HEK293 (cell line): ENCODE data around the gene IL16.

Experiments used
- CTCF ChIA-PET: fragments of 350-600 bp; formaldehyde crosslinking; extraction: SDS; loops from one replicate; lab custom pipeline; 2021; ENCODE audit warnings: antibody characterized with exemption; lab: Yijun Ruan, JAX
- POLR2A ChIA-PET: fragments of 300-600 bp; formaldehyde crosslinking; extraction: SDS; loops from one replicate; lab custom pipeline; 2020; ENCODE audit warnings: antibody characterized with exemption, inconsistent platforms; lab: Yijun Ruan, JAX
- H3K27ac ChIP-seq: fragments of 200-500 bp; sonication (Bioruptor generic); 2 replicates; pipeline ENCODE4 v1.5.1; 2014; ENCODE audit warnings: low read depth, low read length, control low read depth, inconsistent platforms; ENCODE audit errors: extremely low read depth
- H3K36me3 ChIP-seq, 2 experiments: fragments of 200-500 bp in 1 of 2; sonication (Bioruptor generic) in 1 of 2; 1 replicate in 1 of 2; 2 replicates in 1 of 2; pipeline ENCODE4 v1.5.1; 2014 to 2017; ENCODE audit warnings: inconsistent platforms in 2 of 2, low read length in 2 of 2; ENCODE audit not compliant: control insufficient read depth in 2 of 2, insufficient read depth in 1 of 2
- H3K4me1 ChIP-seq: fragments of 200-500 bp; sonication (Bioruptor generic); 2 replicates; pipeline ENCODE4 v1.5.1; 2014; ENCODE audit warnings: mild to moderate bottlenecking, low read length, inconsistent platforms; ENCODE audit not compliant: control insufficient read depth, insufficient read depth
- H3K4me3 ChIP-seq: 2 replicates; pipeline ENCODE4 v1.5.1; 2011; ENCODE audit warnings: low read depth, mild to moderate bottlenecking, control low read depth, low read length, moderate library complexity
- H3K9me3 ChIP-seq: fragments of 200-500 bp; sonication (Bioruptor generic); 2 replicates; pipeline ENCODE4 v1.5.1; 2014; ENCODE audit warnings: low read depth, low read length, inconsistent platforms; ENCODE audit not compliant: control insufficient read depth, insufficient read depth
- TRIM28 ChIP-seq: IDR thresholded peaks from 2 replicates; pipeline ENCODE4 v1.6.1; 2011; ENCODE audit warnings: low read length, control low read depth, borderline replicate concordance
- ZNF549 ChIP-seq: fragments of 450-650 bp; IDR thresholded peaks from 2 replicates; pipeline ENCODE4 v1.5.1; 2018; ENCODE audit warnings: missing biosample characterization, missing genetic modification characterization, mild to moderate bottlenecking, inconsistent platforms, moderate library complexity
- ZNF600 ChIP-seq: fragments of 450-650 bp; formaldehyde crosslinking; IDR thresholded peaks from 2 replicates; pipeline ENCODE4 v1.5.1; 2016; ENCODE audit warnings: missing biosample characterization, missing genetic modification characterization
- ZNF654 ChIP-seq: fragments of 450-650 bp; formaldehyde crosslinking; IDR thresholded peaks from 2 replicates; pipeline ENCODE4 v1.5.1; 2016; ENCODE audit warnings: low read depth, missing biosample characterization, missing genetic modification characterization
- ZNF658 ChIP-seq: fragments of 450-650 bp; formaldehyde crosslinking; IDR thresholded peaks from 2 replicates; pipeline ENCODE4; 2016; ENCODE audit warnings: missing biosample characterization, missing genetic modification characterization
- ZSCAN16 ChIP-seq: fragments of 450-650 bp; formaldehyde crosslinking; IDR thresholded peaks from 2 replicates; pipeline ENCODE4 v1.5.1; 2016; ENCODE audit warnings: missing biosample characterization, missing genetic modification characterization
- TF ChIP-seq, protein P1 (sequence below): fragments of 450-650 bp; IDR thresholded peaks from 2 replicates; pipeline ENCODE4 v1.5.1; 2018; ENCODE audit warnings: missing biosample characterization, mild to moderate bottlenecking, missing genetic modification characterization
- TF ChIP-seq, protein P2 (sequence below): fragments of 450-650 bp; formaldehyde crosslinking; IDR thresholded peaks from 2 replicates; pipeline ENCODE4 v1.5.1; 2016; ENCODE audit warnings: missing biosample characterization, missing genetic modification characterization, borderline replicate concordance
- TF ChIP-seq, protein P3 (sequence below): fragments of 450-650 bp; formaldehyde crosslinking; conservative IDR thresholded peaks from 2 replicates; pipeline ENCODE4 v1.5.1; 2016; ENCODE audit warnings: low read depth, missing biosample characterization, missing genetic modification characterization
- TF ChIP-seq, protein P4 (sequence below): fragments of 450-650 bp; formaldehyde crosslinking; IDR thresholded peaks from 2 replicates; pipeline ENCODE4 v1.5.1; 2016; ENCODE audit warnings: missing biosample characterization, missing genetic modification characterization, borderline replicate concordance
- TF ChIP-seq, protein P5 (sequence below): fragments of 450-650 bp; formaldehyde crosslinking; IDR thresholded peaks from 2 replicates; pipeline ENCODE4 v1.5.0; 2017; ENCODE audit warnings: missing biosample characterization, missing genetic modification characterization, borderline replicate concordance

IL16 gene

DNA sequence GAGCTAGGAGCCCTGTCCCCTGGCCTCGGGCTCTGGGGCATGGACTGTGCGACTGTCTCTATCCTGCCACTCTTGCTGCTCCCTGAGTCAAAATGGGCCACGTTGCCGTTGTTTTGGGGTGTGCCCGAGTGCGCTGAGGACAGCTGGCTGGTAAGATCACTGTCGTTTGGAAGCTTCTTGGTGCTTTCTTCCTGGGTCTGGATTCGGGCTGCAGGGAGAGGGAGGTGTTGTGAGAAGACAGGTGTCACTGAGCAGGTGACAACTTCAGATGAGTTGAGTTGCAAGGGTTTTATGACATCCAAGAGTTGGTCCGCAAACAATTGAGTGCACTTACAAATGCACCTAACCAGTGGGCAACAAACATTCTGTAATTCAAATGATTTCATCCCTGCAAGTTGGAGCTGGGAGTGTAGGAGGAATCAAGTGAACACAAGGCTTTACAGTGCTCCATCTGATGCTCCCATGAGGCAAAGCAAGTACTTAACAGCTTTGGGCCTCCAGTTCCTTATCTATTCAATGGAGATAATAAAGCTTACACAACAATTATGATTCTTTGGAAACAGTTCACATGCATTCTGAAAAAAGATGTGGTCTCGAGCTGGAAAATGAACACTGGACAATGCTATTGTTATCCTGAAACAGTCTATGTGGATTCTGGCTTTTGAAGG, 138.2 kb downstream of the IL16 start:
- ChIA-PET CTCF (interaction anchor here (0.6 to 2.2 kb wide), 7 partner anchors 9 to 1063 kb away, joined by 3 to 10 read pairs (median 5); partner anchors contain the start of gene STARD5), POLR2A (interaction anchor here (1.3 kb wide), 1 partner anchor 11 kb away, joined by 4 read pairs; the partner anchor contains the start of gene STARD5)
- TF ChIP-seq TRIM28 (no peak), ZNF549 (tag by site-specific recombination) (no peak), ZNF658 (tag by site-specific recombination) (no peak)
- TF ChIP-seq, all 188 proteins: peak for 0

DNA sequence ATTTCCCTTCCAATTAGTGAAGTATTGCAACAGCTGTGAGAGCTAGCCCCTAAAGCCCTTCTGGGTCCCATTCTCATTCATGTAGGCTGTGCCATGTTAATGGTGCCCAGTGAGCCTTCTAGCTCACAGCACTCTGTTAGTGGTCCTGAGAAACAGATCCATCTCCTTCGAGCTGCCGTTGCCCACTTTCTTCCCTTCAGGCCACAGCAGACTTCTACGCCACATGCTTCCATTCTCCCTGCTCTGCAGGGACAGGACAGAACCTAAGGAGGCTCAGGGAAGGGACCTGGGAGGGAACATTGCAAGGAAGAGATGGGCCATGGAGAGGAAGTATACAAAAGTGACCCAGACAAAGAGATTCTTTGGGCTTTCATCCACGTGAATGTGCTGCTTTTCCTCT, 139.0 kb downstream of the IL16 start:
- H3K4me3 ChIP-seq: no peak overlapping the region
- H3K36me3 ChIP-seq: no peaks in the 10 kb centered on the region
- CTCF ChIA-PET: interaction anchor here (0.8 to 2.3 kb wide), 7 partner anchors 9 to 359 kb away, joined by 3 to 10 read pairs (median 6); partner anchors contain the start of gene STARD5
- H3K27ac ChIP-seq: no peak overlapping the region
- H3K9me3 ChIP-seq: no peaks in the 10 kb centered on the region
- TF ChIP-seq, protein P1, sequence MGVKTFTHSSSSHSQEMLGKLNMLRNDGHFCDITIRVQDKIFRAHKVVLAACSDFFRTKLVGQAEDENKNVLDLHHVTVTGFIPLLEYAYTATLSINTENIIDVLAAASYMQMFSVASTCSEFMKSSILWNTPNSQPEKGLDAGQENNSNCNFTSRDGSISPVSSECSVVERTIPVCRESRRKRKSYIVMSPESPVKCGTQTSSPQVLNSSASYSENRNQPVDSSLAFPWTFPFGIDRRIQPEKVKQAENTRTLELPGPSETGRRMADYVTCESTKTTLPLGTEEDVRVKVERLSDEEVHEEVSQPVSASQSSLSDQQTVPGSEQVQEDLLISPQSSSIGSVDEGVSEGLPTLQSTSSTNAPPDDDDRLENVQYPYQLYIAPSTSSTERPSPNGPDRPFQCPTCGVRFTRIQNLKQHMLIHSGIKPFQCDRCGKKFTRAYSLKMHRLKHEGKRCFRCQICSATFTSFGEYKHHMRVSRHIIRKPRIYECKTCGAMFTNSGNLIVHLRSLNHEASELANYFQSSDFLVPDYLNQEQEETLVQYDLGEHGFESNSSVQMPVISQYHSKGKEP (tag by site-specific recombination): no peak
- TF ChIP-seq ZSCAN16 (tag by site-specific recombination): no peak
- TF ChIP-seq, protein P2, sequence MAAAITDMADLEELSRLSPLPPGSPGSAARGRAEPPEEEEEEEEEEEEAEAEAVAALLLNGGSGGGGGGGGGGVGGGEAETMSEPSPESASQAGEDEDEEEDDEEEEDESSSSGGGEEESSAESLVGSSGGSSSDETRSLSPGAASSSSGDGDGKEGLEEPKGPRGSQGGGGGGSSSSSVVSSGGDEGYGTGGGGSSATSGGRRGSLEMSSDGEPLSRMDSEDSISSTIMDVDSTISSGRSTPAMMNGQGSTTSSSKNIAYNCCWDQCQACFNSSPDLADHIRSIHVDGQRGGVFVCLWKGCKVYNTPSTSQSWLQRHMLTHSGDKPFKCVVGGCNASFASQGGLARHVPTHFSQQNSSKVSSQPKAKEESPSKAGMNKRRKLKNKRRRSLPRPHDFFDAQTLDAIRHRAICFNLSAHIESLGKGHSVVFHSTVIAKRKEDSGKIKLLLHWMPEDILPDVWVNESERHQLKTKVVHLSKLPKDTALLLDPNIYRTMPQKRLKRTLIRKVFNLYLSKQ: no peak
- POLR2A ChIA-PET: interaction anchor here (1.3 kb wide), 1 partner anchor 11 kb away, joined by 4 read pairs; the partner anchor contains the start of gene STARD5
- H3K4me1 ChIP-seq: peaks cover 5% of the 10 kb centered on the region; the same call in 1 of the 2 replicates

More for the DNA sequence above, 138.2 kb downstream of the IL16 start:
- peaks cover 5% of the 10 kb centered on the region; the same call in 1 of the 2 replicates for H3K4me1 ChIP-seq
- H3K9me3 ChIP-seq: no peaks in the 10 kb centered on the region
- no peaks in the 10 kb centered on the region for H3K36me3 ChIP-seq
- H3K4me3 ChIP-seq: no peak overlapping the region
- no peak overlapping the region for H3K27ac ChIP-seq

DNA sequence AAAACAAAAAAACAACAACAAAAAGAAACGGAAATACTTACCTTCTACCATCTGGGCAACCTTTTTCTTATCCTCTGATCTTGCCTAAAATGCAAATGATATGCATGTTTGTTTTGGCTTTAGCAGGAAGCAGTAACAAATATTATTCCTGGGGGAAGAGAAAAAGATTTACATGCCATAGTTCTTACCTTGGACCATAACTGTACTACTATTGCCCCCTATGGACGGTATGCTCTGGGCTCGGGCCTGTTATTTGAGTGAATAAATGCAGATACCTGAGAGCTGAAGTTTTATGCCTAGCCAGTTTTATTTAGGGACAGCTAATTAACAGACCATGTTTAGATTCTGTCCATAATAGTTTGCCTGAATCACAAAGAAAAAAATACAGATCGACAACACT, 139.9 kb downstream of the IL16 start:
- Histone ChIP-seq H3K27ac (no peak overlapping the region), H3K4me1 (peaks cover 5% of the 10 kb centered on the region; the same call in 1 of the 2 replicates), H3K4me3 (no peak overlapping the region), H3K36me3 (no peaks in the 10 kb centered on the region), H3K9me3 (no peaks in the 10 kb centered on the region)
- TF ChIP-seq, protein P3, sequence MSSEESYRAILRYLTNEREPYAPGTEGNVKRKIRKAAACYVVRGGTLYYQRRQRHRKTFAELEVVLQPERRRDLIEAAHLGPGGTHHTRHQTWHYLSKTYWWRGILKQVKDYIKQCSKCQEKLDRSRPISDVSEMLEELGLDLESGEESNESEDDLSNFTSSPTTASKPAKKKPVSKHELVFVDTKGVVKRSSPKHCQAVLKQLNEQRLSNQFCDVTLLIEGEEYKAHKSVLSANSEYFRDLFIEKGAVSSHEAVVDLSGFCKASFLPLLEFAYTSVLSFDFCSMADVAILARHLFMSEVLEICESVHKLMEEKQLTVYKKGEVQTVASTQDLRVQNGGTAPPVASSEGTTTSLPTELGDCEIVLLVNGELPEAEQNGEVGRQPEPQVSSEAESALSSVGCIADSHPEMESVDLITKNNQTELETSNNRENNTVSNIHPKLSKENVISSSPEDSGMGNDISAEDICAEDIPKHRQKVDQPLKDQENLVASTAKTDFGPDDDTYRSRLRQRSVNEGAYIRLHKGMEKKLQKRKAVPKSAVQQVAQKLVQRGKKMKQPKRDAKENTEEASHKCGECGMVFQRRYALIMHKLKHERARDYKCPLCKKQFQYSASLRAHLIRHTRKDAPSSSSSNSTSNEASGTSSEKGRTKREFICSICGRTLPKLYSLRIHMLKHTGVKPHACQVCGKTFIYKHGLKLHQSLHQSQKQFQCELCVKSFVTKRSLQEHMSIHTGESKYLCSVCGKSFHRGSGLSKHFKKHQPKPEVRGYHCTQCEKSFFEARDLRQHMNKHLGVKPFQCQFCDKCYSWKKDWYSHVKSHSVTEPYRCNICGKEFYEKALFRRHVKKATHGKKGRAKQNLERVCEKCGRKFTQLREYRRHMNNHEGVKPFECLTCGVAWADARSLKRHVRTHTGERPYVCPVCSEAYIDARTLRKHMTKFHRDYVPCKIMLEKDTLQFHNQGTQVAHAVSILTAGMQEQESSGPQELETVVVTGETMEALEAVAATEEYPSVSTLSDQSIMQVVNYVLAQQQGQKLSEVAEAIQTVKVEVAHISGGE (tag by site-specific recombination): no peak
- TF ChIP-seq ZNF654 (tag by site-specific recombination): peak; percentile 36; the same call in 1 of the 2 replicates
- POLR2A ChIA-PET: interaction anchor here (1.2 kb wide), 1 partner anchor 13 kb away, joined by 3 read pairs; the partner anchor contains the start of gene STARD5
- CTCF ChIA-PET: interaction anchor here (0.6 to 3.1 kb wide), 11 partner anchors 10 to 1758 kb away, joined by 3 to 17 read pairs (median 3); partner anchors contain the start of gene STARD5

DNA sequence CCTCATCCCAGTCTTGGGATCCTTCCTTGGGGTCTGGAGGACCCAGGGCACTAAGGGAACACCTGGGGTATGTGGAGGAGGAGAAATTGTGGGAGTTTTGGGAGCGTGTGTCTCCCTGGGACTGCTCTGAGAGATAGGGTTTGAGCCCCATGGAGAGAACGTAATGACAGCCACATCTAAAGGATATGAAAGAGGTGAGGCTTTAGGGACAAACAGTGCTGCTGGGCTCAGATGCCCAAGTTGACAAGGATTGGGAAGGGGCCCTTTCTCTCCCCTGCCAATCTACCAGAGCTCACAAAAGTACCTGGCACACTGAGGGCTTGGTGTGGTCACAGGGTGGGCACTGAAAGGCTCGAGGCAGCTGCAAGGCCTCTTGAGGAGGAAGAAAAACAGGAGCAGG, 140.6 kb downstream of the IL16 start:
- Histone ChIP-seq H3K36me3 (no peaks in the 10 kb centered on the region), H3K9me3 (no peaks in the 10 kb centered on the region), H3K27ac (no peak overlapping the region), H3K4me3 (no peak overlapping the region), H3K4me1 (peaks cover 5% of the 10 kb centered on the region; the same call in 1 of the 2 replicates)
- ChIA-PET POLR2A (interaction anchor here (1.2 kb wide), 1 partner anchor 13 kb away, joined by 3 read pairs; the partner anchor contains the start of gene STARD5), CTCF (interaction anchor here (0.6 to 3.1 kb wide), 10 partner anchors 10 to 71 kb away, joined by 3 to 17 read pairs (median 4); partner anchors contain the start of gene STARD5)
- TF ChIP-seq, protein P4, sequence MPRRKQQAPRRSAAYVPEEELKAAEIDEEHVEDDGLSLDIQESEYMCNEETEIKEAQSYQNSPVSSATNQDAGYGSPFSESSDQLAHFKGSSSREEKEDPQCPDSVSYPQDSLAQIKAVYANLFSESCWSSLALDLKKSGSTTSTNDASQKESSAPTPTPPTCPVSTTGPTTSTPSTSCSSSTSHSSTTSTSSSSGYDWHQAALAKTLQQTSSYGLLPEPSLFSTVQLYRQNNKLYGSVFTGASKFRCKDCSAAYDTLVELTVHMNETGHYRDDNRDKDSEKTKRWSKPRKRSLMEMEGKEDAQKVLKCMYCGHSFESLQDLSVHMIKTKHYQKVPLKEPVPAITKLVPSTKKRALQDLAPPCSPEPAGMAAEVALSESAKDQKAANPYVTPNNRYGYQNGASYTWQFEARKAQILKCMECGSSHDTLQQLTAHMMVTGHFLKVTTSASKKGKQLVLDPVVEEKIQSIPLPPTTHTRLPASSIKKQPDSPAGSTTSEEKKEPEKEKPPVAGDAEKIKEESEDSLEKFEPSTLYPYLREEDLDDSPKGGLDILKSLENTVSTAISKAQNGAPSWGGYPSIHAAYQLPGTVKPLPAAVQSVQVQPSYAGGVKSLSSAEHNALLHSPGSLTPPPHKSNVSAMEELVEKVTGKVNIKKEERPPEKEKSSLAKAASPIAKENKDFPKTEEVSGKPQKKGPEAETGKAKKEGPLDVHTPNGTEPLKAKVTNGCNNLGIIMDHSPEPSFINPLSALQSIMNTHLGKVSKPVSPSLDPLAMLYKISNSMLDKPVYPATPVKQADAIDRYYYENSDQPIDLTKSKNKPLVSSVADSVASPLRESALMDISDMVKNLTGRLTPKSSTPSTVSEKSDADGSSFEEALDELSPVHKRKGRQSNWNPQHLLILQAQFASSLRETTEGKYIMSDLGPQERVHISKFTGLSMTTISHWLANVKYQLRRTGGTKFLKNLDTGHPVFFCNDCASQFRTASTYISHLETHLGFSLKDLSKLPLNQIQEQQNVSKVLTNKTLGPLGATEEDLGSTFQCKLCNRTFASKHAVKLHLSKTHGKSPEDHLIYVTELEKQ (tag by site-specific recombination): no peak
- TF ChIP-seq ZNF600 (tag by site-specific recombination): no peak
- TF ChIP-seq, protein P5, sequence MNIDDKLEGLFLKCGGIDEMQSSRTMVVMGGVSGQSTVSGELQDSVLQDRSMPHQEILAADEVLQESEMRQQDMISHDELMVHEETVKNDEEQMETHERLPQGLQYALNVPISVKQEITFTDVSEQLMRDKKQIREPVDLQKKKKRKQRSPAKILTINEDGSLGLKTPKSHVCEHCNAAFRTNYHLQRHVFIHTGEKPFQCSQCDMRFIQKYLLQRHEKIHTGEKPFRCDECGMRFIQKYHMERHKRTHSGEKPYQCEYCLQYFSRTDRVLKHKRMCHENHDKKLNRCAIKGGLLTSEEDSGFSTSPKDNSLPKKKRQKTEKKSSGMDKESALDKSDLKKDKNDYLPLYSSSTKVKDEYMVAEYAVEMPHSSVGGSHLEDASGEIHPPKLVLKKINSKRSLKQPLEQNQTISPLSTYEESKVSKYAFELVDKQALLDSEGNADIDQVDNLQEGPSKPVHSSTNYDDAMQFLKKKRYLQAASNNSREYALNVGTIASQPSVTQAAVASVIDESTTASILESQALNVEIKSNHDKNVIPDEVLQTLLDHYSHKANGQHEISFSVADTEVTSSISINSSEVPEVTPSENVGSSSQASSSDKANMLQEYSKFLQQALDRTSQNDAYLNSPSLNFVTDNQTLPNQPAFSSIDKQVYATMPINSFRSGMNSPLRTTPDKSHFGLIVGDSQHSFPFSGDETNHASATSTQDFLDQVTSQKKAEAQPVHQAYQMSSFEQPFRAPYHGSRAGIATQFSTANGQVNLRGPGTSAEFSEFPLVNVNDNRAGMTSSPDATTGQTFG (tag by site-specific recombination): no peak
